ENCODE data around the gene LAMB3.

Gene LAMB3

GRCh38 chr1:209621286-209621685 is 30.9 kb downstream of the LAMB3 start:
- no peak for DNase-seq (ENCODE audit: extremely low spot score)
- TF ChIP-seq, protein P1, sequence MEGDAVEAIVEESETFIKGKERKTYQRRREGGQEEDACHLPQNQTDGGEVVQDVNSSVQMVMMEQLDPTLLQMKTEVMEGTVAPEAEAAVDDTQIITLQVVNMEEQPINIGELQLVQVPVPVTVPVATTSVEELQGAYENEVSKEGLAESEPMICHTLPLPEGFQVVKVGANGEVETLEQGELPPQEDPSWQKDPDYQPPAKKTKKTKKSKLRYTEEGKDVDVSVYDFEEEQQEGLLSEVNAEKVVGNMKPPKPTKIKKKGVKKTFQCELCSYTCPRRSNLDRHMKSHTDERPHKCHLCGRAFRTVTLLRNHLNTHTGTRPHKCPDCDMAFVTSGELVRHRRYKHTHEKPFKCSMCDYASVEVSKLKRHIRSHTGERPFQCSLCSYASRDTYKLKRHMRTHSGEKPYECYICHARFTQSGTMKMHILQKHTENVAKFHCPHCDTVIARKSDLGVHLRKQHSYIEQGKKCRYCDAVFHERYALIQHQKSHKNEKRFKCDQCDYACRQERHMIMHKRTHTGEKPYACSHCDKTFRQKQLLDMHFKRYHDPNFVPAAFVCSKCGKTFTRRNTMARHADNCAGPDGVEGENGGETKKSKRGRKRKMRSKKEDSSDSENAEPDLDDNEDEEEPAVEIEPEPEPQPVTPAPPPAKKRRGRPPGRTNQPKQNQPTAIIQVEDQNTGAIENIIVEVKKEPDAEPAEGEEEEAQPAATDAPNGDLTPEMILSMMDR (IDR thresholded peaks at IDR 0.05; ENCODE audit: control extremely low read depth, extremely low read depth, low read depth, missing control alignments): no peak
- CTCF ChIA-PET: interaction anchor here (15.0 kb wide), 1 partner anchor 20 kb away, joined by 148 read pairs; no protein-coding TSS in a partner anchor
- POLR2A ChIA-PET: no interaction called here

DNA sequence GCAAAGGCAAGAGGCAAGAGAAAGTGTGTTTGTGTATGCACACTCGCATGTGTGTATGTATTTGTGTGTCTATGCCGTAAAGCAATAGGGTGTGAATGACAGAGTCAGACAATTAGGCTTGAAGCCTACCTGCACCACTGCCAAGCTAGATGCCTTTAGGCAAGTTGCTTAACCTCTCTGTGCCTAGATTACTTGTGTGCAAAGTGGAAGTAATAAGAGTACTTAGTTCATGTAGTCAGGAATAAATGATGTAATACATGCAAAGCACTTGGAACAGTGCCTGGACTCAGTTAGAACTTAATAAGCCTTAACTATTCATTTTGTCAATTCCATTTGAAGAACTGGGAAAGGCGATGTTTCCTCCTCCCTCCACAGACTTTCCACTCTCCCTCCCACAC is 31.7 kb downstream of the LAMB3 start:
- CTCF ChIA-PET: interaction anchor here (0.8 to 15.0 kb wide), 7 partner anchors 9 to 128 kb away, joined by 3 to 148 read pairs (median 6); no protein-coding TSS in a partner anchor
- POLR2A ChIA-PET: no interaction called here
- TF ChIP-seq, protein P1 (IDR thresholded peaks at IDR 0.05; ENCODE audit: control extremely low read depth, extremely low read depth, low read depth, missing control alignments): no peak
- no peak for DNase-seq (ENCODE audit: extremely low spot score)

- no peak for DNase-seq (ENCODE audit: extremely low spot score)
- ChIA-PET POLR2A (no interaction called here), CTCF (interaction anchor here (0.8 to 15.0 kb wide), 8 partner anchors 9 to 128 kb away, joined by 3 to 148 read pairs (median 5); no protein-coding TSS in a partner anchor)
- TF ChIP-seq, protein P1 (IDR thresholded peaks at IDR 0.05; ENCODE audit: control extremely low read depth, extremely low read depth, low read depth, missing control alignments): no peak
These were observed 32.3 kb downstream of the LAMB3 start for GRCh38 chr1:209619696-209620486.

- POLR2A ChIA-PET: no interaction called here
- CTCF ChIA-PET: interaction anchor here (1.0 to 15.0 kb wide), 7 partner anchors 8 to 52 kb away, joined by 3 to 148 read pairs (median 6); no protein-coding TSS in a partner anchor
- TF ChIP-seq, protein P1 (IDR thresholded peaks at IDR 0.05; ENCODE audit: control extremely low read depth, extremely low read depth, low read depth, missing control alignments): no peak
- DNase-seq (ENCODE audit: extremely low spot score): no peak
These were observed 33.3 kb downstream of the LAMB3 start for GRCh38 chr1:209618756-209619420.

- DNase-seq (ENCODE audit: extremely low spot score): no peak
- CTCF ChIA-PET: interaction anchor here (1.0 to 15.0 kb wide), 7 partner anchors 8 to 51 kb away, joined by 3 to 148 read pairs (median 6); no protein-coding TSS in a partner anchor
- TF ChIP-seq, protein P1 (IDR thresholded peaks at IDR 0.05; ENCODE audit: control extremely low read depth, extremely low read depth, low read depth, missing control alignments): no peak
- POLR2A ChIA-PET: no interaction called here
These were observed 33.9 kb downstream of the LAMB3 start for GRCh38 chr1:209618291-209618690.

DNA sequence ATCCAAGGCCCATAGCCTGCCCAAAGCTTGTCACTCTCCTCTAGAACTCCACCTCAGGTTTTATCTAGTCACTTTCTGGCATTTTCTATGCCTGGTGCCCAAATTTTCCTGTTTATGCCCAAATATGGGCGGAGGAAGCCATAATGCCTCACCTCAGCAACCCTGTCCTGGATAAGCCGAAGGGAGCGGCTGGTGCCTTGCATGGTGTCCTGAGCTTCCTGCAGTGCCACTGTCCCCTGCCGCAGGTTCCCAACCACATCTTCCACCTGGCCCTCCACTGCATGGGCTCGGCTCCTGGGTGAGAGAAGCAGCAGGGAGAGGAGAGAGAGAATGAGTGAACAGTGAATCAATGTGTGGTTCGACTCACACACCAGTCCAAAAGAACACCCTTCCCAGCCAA is 34.5 kb downstream of the LAMB3 start:
- CTCF ChIA-PET: interaction anchor here (1.0 to 15.0 kb wide), 4 partner anchors 12 to 48 kb away, joined by 3 to 148 read pairs (median 48); no protein-coding TSS in a partner anchor
- no peak for DNase-seq (ENCODE audit: extremely low spot score)
- TF ChIP-seq, protein P1 (IDR thresholded peaks at IDR 0.05; ENCODE audit: control extremely low read depth, extremely low read depth, low read depth, missing control alignments): no peak
- POLR2A ChIA-PET: no interaction called here
